ENCODE measurements around the gene RAB3GAP1. TPM values are rescaled to one million over a fixed set of nuclear protein-coding genes. Genes with fewer than 3 reads are reported as not detected.

The RAB3GAP1 gene
- total and polyA plus RNA-seq, 2 of the 4 experiments (the other 2 are of a cell fraction): 21.2 to 65.8 TPM

- Histone ChIP-seq H3K9me3 (ENCODE audit: control insufficient read depth, insufficient read depth, low read length) (no peaks in the 10 kb centered on the region), H3K4me1 (ENCODE audit: control insufficient read depth, insufficient read depth, low read length) (peaks cover 2% of the 10 kb centered on the region; the same call in 1 of the 2 replicates), H4K20me1 (ENCODE audit: insufficient read depth, low read length) (no peaks in the 10 kb centered on the region), H3K14ac (replicated peaks; ENCODE audit: low read depth, low read length) (no peak overlapping the region), H4K5ac (ENCODE audit: low read depth, low read length) (no peak overlapping the region), H3K9ac (ENCODE audit: low read depth, low read length) (no peak overlapping the region), H2BK120ac (ENCODE audit: low read depth, low read length) (no peak overlapping the region), H4K91ac (ENCODE audit: insufficient read depth, low read depth, low read length) (no peak overlapping the region), H3K27ac (ENCODE audit: insufficient read depth, low read length) (no peak overlapping the region), H2AK9ac (replicated peaks; ENCODE audit: low read depth, low read length, poor library complexity) (no peak overlapping the region), H2AFZ (replicated peaks; ENCODE audit: low read length, poor library complexity) (no peak overlapping the region), H2BK20ac (ENCODE audit: low read depth, low read length) (no peak overlapping the region), H3K4ac (ENCODE audit: low read depth, low read length) (no peak overlapping the region), H3K9me1 (ENCODE audit: insufficient read depth, low read length) (peaks cover 5% of the 10 kb centered on the region; the same call in 1 of the 2 replicates), H3K27me3 (ENCODE audit: control insufficient read depth, insufficient read depth, low read length) (no peaks in the 10 kb centered on the region), H2BK5ac (ENCODE audit: low read depth, low read length, poor library complexity, severe bottlenecking) (no peak overlapping the region), H2AK5ac (ENCODE audit: low read depth, low read length) (no peak overlapping the region), H3K23ac (ENCODE audit: low read depth, low read length) (no peak overlapping the region), H4K8ac (ENCODE audit: low read depth in 2 of 2, low read length in 2 of 2) (no peak overlapping the region), H3K4me2 (ENCODE audit: low read depth, low read length) (no peak overlapping the region), H3K79me1 (ENCODE audit: low read depth in 1 of 2, low read length in 2 of 2) (no peaks in the 10 kb centered on the region), H3K56ac (ENCODE audit: extremely low read depth, insufficient read depth, low read length) (no peak overlapping the region), H3K18ac (ENCODE audit: low read depth, low read length) (no peak overlapping the region), H2BK15ac (ENCODE audit: low read depth, low read length) (no peak overlapping the region), H3K4me3 (ENCODE audit: insufficient read depth, low read depth, low read length) (no peak overlapping the region), H3K36me3 (ENCODE audit: control insufficient read depth, insufficient read depth, low read length) (0 out of 2 replicates have a peak, but pooled peaks cover 2% of the 10 kb centered on the region)
- ChIA-PET CTCF (no interaction called here), POLR2A (ENCODE audit: unreplicated experiment) (no interaction called here)
- DNase-seq (no peak), ATAC-seq (ENCODE audit: low read depth) (no peak)
- dilution Hi-C loops (cut with HindIII; ENCODE audit: low sequenced_read_pairs, unreplicated experiment) (no loop called here), in situ Hi-C loops (cut with MboI; ENCODE audit: low sequenced_read_pairs) (no loop called here), intact Hi-C loops (cut with micrococcal nuclease) (no loop called here)
- no TSS peak for BruUV-seq (replicated peaks)
- 80% methylated on average over 1 of the region's 5 CpGs; no CpG with 5 or more reads in 1 of the 2 experiments for WGBS, 2 experiments (ENCODE audit: extremely low coverage in 2 of 2, insufficient read length in 1 of 2)
- TF ChIP-seq SMC3 (IDR thresholded peaks at IDR 0.05; ENCODE audit: low read depth, low read length) (no peak), POLR2A (IDR thresholded peaks at IDR 0.05; ENCODE audit: low read depth, low read length) (no peak), NFE2L2 (IDR thresholded peaks at IDR 0.05; ENCODE audit: low read depth, low read length) (no peak), ELK1 (IDR thresholded peaks at IDR 0.05; ENCODE audit: borderline replicate concordance, low read depth, low read length) (no peak), BHLHE40 (IDR thresholded peaks at IDR 0.05; ENCODE audit: low read depth, low read length) (no peak), USF2 (IDR thresholded peaks at IDR 0.05; ENCODE audit: low read depth, low read length) (no peak), CHD1 (IDR thresholded peaks at IDR 0.05; ENCODE audit: low read depth, low read length) (no peak), MAFK (IDR thresholded peaks at IDR 0.05; ENCODE audit: low read depth, low read length) (no peak), MAZ (IDR thresholded peaks at IDR 0.05; ENCODE audit: borderline replicate concordance, low read depth, low read length) (no peak), RAD21 (IDR thresholded peaks at IDR 0.05; ENCODE audit: low read length) (no peak), FOS (IDR thresholded peaks at IDR 0.05; ENCODE audit: low read depth, low read length) (no peak), MXI1 (IDR thresholded peaks at IDR 0.05; ENCODE audit: borderline replicate concordance, low read depth, low read length) (no peak), RCOR1 (IDR thresholded peaks at IDR 0.05; ENCODE audit: insufficient replicate concordance, low read length) (no peak)
Measured at GRCh38 chr2:135186054-135186453, 134.0 kb downstream of the RAB3GAP1 start.
